ENCODE data around the gene AADACL4. TPM values are rescaled to one million over a fixed set of nuclear protein-coding genes. Genes with fewer than 3 reads are reported as not detected.
"Not testable (repeated sequence)": the region's sequence is repeated elsewhere in the genome, so short reads cannot be mapped to it uniquely, and the experiment has no call there.

AADACL4 gene
- polyA plus RNA-seq, 4 donors: 0.97 to 2.4 (median 2.1) TPM

DNA sequence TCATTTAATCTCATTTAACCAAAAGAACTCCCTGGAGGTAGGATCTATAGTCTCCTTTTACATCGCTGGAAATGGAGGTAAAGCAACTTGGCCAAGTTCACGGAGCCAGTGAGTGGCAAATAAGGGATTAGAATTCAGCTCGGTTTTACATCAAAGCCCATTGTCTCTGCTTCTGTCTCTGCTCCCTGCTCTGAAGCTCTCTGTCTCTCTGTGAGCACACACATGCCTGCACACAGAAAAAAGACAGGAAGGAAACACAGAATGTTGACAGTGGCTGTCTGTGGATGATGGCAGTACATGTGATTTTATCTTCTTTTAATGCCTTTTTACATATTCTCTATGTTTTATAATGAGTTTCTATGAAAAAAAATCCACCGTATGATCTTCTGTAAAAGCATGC is 17.0 kb upstream of the AADACL4 start:
- no peak for DNase-seq (ENCODE audit: low read depth in 4 of 4, low spot score in 2 of 4)

GRCh38 chr1:12627296-12627695 is 16.6 kb upstream of the AADACL4 start:
- no peak for DNase-seq (ENCODE audit: low read depth in 4 of 4, low spot score in 2 of 4)

DNA sequence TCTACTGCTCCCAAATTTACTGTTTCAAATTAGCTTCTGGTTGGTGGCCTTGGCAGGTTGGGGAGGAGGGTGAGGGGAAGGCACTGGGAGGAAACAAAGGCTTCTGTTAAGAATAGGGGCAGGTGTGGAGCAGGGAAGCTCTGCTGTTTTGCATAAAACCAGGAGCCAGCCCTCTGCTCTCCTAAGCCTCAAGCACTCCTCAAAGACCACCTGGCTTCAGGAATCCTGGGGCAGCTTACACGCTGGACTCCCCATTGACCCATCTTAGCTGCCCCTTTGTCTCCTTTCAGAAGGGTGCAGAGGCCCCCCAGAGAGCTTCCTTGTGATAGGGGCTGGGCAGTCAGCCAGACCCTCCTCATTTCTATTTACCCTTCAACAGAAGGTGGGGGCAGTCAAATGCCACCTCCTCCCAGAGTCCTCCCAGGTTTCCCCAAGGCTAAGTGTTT is 14.4 kb upstream of the AADACL4 start:
- DNase-seq (ENCODE audit: low read depth in 4 of 4, low spot score in 2 of 4): no peak

DNA sequence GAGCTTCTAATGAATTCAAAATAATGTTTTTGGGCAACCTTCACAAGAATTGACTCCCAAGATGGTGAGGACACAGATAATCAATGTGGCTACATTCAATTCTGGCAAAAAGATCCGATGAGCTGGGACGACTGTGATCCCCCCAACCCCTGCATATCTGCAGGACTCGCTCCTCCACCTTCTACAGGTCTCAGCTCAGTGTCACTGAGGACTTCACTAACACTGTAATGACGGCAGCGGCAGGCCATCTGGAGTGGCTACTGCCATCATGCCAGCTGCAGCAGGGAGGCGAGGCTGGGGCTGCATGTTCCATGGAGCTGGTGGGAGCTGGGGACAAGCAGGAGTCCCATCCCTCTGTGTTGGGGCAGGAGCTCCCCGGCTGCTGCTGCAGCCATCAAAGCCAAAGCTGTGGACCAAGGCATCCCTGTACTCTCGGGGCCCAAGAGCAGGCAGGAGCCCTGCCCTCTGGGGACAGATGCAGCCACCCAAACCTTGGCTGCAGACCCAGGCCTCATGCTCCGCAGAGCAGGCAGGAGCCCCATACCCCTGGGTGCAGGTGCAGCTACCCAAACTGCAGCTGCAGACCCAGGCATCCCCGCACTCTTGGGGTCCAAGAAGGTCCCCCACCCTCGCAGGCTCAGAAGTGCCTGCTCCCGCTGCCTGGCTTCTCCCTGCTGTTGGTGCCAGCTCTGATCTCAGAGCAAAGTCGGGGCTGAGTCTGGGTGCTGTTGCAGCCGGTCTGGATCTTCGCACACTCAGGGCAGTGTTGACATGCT is 13.7 kb upstream of the AADACL4 start:
- no peak for DNase-seq (ENCODE audit: low read depth in 4 of 4, low spot score in 2 of 4)

DNA sequence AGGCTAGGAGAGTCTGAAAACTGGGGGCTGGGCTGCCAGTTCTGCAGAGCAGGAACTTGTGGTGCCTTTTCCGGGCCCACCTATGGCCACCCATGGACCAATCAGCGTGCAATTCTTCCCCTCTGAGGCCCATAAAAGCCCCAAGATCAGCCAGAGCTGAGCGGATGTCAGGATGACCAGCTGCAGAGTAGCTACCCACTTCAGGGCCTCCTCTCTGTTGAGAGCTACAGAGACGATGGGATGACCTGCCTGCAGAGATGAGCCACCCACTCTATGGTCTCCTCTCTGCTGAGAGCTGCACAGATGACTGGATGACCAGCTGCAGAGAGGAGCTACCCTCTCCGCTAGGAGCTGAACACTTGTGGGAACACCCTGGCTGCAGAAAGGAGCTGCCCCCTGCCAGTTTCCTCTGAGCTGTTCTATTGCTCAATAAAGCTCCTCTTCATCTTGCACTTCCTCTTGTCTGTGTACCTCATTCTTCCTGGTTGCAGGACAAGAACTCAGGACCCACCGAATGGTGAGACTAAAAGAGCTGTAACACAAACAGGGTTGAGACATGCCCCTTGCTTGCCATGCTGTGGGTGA is 12.8 kb upstream of the AADACL4 start:
- DNase-seq (ENCODE audit: low read depth in 4 of 4, low spot score in 2 of 4): no peak

DNA sequence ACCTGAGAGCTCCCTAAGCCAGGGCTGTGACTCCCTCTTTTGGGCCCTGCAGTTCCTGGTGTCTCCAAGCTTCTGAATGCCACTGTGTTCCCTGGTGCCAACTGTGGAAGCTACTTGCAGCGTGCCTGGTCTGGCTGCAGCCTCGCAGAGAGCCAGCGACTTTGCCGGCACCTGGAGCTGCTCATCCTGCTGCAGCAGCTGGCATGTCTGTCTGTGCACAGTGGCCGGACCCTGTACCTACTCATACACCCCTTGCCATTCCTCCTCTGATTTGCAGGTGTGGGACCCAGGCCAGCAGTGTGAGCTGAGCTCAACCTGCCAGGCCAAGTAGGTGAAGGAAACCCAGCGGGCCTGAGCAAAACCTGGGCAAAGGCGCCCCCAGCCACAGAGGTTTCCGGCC is 12.3 kb upstream of the AADACL4 start:
- DNase-seq (ENCODE audit: low read depth in 4 of 4, low spot score in 2 of 4): no peak

DNA sequence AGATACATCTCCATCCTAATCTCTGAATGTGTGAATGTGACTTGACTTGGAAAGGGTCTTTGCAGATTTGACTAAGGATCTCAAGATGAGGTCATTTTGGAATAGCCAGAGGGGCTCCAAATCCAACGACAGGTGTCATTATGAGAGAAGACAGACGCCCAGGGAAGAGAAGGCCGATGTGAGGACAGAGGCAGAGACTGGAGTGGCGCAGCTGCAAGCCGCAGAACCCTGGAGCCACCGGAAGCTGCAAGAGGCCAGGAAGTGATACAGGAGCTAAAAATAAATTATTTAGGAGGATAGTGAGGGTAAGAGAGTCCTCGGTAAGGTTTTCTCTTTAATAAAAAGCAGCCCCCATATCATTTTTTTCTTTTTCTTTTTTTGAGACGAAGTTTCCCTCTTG is 9.7 kb upstream of the AADACL4 start:
- no peak for DNase-seq (ENCODE audit: low read depth in 4 of 4, low spot score in 2 of 4)

GRCh38 chr1:12634696-12635202 is 9.1 kb upstream of the AADACL4 start:
- no peak for DNase-seq (ENCODE audit: low read depth in 4 of 4, low spot score in 2 of 4)

GRCh38 chr1:12636098-12636950 is 7.6 kb upstream of the AADACL4 start:
- DNase-seq (ENCODE audit: low read depth in 4 of 4, low spot score in 2 of 4): no peak

DNA sequence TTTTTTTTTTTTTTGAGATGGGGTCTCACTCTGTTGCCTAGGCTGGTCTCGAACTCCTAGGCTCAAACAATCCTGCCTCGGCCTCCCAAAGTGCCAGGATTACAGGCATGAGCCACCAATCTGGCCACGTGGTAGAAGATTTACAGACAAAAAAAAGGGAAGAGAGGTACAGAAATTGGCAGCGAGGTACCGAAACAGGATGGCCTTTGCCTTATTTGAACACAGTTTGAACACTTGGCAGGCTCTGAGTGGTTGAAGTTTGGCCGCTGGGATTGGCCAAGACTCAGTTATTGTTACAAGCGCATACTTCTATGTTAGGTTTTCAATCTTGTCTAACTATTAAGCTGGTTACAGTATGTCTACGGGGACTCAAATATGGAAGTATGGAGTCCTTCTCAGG is 6.2 kb upstream of the AADACL4 start:
- DNase-seq (ENCODE audit: low read depth in 4 of 4, low spot score in 2 of 4): no peak

DNA sequence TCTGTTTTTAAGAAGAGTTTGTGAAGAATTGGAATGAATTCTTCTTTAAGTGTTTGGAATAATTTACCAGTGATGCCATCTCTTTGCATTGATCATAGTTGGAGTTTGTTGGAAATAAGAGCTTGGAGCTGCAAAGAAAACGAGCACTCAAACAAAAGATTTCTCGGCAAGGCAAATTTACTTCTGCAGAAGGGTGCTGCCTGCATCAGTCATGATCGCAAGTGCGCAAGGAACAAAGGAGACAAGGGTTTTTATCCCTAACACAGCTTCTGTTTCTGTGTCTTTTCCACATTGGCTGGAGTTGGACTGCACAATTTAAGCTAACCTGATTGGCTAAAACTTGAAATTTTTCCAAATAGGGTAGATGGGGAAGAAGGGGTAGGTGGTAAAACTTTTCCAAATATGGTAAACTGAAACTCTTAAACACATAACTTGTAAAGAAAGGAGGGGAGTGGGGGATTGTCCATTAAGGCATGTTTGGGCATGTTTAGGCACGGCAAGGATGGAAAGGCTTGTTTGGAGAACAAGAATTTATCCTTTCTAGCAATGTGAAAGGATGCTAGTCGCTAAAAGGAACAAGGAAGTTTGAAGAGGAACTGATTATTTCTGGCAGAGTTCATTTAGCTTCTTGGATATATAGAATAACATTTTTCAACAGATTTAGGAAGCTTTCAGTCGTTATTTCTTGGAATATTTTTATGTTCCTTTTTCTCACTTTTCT is 3.5 kb upstream of the AADACL4 start:
- no peak for DNase-seq (ENCODE audit: low read depth in 4 of 4, low spot score in 2 of 4)

DNA sequence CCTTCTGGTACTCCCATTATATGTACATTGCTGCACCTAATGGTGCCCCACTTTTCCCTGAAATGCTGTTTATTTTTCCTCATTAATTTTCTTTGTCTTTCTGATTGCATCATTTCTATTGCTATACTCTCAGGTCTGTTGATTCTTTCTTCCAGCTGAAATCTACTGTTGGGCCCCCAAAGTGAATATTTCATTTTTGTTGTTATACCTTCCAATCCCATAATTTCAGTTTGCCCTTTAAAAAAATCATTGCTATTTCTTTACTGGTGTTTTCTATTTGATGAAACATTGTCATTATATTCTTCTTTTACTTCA is 3.0 kb upstream of the AADACL4 start:
- no peak for DNase-seq (ENCODE audit: low read depth in 4 of 4, low spot score in 2 of 4)

DNA sequence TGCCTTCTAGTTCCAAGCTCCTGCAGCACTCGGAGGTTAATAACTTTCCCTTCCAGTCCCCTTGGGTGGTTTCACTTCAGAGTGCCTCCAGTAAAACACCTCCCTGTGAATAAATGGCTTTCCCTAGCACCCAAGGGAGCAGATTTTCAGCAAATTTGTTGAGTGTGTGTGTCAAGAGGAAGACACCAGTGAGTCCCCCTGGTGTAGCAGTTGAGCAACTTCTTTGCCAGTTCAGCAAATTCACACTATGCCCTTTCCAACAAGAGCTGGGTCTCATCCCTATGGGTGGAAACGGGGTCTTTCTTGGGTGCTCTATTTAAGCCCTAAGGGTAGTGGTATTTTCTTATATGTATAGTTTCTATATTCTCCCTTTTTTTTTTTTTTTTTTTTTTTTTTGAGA is 806 bp upstream of the AADACL4 start:
- DNase-seq (ENCODE audit: low read depth in 4 of 4, low spot score in 2 of 4): no peak

- no peak for DNase-seq (ENCODE audit: low read depth in 4 of 4, low spot score in 2 of 4)
Measured at GRCh38 chr1:12644237-12644636, 352 bp downstream of the AADACL4 start.

DNA sequence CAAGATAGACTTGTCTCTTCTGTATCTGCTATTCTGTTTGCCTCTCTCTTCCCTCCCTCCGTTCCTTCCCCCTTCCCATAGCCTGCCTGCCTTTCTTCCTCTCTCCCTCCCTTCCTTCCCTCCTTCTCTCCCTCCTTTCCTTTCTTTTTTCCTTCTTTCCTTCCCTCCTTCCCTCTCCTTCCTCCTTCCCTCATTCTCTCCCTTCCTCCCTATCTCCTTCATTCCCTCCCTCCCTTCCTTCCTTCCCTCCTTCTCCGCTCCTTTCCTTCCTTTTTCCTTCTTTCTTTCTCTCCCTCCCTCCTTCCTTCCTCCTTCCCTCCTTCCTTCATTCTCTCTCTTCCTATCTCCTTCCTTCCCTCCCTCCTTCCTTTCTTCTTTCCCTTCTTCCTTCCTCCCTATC is 944 bp downstream of the AADACL4 start:
- DNase-seq (ENCODE audit: low read depth in 4 of 4, low spot score in 2 of 4): no peak

DNA sequence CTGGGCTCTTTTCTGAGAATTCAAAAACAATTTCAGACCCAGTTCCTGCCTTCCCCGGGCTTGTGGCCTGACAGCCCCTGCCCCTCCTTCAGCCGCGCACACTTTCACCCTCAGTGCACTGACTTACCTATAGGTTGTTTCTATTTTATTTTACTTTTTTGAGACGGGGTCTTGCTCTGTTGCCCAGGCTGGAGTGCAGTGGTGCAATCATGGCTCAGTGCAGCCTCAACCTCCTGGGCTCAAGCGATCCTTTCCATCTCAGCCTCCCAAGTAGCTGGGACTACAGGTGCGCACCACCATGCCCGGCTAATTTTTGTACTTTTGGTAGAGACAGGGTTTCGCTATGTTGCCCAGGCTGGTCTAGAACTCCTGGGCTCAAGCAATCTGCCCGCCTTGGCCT is 1.5 kb downstream of the AADACL4 start:
- not testable (repeated sequence) for DNase-seq (ENCODE audit: low read depth in 4 of 4, low spot score in 2 of 4)

DNA sequence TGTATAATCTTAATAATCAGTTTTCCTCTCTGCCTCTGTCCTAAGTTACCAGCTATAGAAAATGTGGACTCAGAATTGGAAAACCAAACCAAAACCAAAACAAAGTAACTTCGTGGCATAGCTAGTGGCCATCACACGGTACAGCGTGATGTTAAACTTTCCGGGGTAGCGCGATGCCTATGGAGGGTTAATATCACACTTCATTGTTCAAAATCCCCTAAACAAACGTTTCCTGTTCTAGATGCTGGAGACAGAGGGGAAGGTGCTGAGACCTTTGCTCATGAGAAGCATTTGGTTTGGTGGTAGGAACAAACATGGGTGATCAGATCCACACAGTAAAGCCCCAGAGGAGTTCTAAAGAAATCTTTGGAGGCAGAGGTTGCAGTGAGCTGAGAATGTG is 4.9 kb downstream of the AADACL4 start:
- DNase-seq (ENCODE audit: low read depth in 4 of 4, low spot score in 2 of 4): no peak

- DNase-seq (ENCODE audit: low read depth in 4 of 4, low spot score in 2 of 4): peak; percentile 68 to 86 (median 80)
Measured at GRCh38 chr1:12649971-12650421, 6.1 kb downstream of the AADACL4 start.

DNA sequence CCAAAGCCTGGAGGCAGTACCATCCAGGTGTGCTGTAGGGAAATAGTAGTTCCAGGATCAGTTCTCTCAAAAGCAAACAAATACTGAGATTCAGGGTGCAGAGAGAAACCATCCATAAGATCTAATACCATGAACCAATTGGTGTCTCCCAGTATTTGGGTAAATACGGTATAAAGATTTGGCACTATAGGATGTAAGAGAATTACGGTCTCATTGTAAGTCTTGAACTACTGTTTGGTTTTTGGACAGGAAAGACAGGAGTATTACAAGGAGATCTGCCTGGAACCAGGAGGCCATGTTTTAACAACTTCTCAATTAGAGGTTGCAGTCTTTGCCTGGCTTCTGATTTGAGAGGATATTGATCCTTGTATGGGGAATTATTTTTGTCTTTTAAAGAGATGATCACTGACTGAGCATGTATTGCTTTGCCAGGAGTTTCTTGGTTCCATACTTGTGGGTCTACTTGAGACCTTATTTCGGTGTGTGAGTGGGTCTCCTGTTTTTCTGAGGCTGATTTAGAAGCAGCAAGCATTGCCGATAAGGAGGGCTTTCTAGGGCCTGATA is 10.2 kb downstream of the AADACL4 start:
- DNase-seq (ENCODE audit: low read depth in 4 of 4, low spot score in 2 of 4): no peak

- DNase-seq (ENCODE audit: low read depth in 4 of 4, low spot score in 2 of 4): no peak
Measured at GRCh38 chr1:12654657-12655056, 10.8 kb downstream of the AADACL4 start.

All from left renal cortex interstitium (tissue), 4 donors.